OCI-M1 (cell line): ENCODE results near the gene SP1.
A peak's percentile ranks its signal among the peaks of the same experiment; 100 is the strongest.
"Not testable (repeated sequence)": the region's sequence is repeated elsewhere in the genome, so short reads cannot be mapped to it uniquely, and the experiment has no call there.

Experiments used
- DNase-seq: peaks from one replicate; lab custom pipeline; 2025; lab: John Stamatoyannopoulos, UW

SP1 gene

DNA sequence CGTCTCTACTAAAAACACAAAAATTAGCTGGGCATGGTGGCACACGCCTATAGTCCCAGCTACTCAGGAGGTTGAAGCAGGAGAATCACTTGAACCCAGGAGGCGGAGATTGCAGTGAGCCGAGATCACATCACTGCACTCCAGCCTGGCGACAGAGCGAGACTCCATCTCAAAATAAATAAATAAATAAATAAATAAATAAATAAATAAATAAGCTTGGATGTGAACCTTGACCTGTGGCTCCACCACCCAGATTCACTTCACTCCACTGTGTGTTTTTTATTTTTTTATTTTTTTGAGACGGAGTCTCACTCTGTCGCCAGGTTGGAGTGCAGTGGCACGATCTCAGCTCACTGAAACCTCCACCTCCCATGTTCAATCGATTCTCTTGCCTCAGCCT lies 18.3 kb upstream of the SP1 start:
- not testable (repeated sequence) for DNase-seq

DNA sequence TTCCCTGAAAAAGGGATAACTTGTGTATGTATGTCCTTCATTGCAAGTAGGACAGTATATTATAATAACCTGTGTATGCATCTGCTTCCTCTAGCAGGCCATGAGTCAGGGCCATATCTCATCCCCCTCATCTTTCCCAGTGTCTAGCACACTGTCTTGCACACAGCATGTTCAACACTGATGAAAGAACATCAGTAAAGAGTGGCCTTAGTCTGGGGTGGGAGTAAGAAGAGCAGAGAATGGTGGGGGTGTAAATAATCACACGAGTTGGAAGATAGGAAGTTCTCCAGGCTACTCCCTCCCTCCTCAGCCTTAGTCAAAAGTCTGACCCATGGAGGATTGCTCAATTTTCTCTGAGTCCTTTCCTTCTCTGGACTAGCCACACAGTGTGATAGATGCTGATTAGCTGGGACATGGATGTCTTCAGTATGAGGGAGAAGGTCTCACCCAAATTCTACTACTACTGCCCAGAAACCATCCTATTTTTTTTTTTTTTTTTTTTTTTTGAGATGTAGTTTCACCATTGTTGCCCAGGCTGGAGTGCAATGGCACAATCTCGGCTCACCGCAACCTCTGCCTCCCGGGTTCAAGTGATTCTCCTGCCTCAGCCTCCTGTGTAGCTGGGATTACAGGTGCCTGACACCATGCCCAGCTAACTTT lies 14.6 kb upstream of the SP1 start:
- DNase-seq, result peak; percentile 68

DNA sequence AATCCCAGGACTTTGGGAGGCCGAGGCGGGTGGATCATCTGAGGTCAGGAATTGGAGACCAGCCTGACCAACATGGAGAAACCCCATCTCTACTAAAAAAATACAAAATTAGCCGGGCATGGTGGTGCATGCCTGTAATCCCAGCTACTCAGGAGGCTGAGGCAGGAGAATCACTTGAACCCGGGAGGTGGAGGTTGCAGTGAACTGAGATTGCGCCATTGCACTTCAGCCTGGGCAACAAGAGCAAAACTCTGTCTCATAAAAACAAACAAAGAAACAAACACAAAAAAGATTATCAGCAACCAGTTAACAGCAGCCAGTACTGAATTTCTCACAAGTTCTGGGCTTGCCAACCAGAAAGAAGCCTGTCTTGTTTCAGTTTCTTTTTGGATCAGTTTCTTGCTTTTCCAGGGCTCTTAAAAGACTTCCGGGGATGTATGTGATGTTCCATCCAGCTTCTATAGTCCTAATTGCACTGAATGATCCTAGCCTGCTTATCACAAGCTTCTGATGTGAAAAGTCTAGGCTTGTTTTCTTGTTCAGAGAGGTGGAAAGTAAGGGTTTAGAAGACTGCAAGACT lies 6.3 kb upstream of the SP1 start:
- DNase-seq, result not testable (repeated sequence)

DNA sequence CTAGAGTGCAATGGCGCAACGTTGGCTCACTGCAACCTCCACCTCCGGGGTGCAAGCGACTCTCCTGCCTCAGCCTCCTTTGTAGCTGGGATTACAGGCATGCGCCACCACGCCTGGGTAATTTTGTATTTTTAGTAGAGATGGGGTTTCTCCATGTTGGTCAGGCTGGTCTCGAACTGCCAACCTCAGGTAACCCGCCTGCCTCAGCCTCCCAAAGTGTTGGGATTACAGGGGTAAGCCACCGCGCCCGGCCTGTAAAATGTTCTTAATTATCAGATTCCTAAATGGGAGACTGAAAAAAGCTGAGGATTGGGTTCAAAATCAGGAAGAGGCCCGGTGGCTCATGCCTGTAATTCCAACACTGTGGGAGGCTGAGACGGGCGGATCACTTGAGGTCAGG lies 5.7 kb upstream of the SP1 start:
- not testable (repeated sequence) for DNase-seq

DNA sequence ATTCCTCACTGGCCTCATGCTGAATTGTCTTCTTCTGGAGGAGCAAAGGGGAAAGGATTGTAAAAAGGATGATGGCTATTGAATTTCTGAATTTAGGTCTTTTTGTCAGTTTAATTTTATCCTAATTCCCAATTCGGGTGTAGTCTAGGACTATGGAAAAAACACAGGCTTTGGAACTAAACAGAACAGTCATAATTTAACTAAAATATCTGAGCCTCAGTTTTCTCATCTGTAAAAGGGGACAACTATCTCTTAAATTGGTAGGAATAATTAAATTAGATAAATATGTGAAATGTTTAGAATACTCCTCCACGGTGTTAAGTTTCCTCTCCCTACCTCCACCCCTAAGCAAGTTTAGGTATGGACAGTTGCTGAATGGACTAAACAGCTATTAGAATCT lies 3.2 kb upstream of the SP1 start:
- no peak for DNase-seq

DNA sequence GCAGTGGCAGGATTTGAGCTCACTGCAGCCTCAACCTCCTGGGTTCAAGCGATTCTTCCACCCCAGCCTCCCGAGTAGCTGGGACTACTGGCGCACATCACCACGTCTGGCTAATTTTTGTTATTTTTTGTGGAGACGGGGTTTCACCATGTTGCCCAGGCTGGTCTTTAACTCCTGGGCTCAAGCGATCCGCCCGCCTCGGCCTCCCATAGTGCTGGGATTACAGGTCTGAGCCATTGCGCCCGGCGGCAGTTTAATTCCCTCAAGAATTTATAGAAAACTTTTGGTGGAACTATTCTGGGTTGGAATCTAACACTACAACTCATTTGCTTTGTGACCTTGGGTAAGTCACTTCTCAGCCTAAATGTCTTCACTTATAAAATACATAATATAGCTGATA lies 1.8 kb upstream of the SP1 start:
- no peak for DNase-seq

DNA sequence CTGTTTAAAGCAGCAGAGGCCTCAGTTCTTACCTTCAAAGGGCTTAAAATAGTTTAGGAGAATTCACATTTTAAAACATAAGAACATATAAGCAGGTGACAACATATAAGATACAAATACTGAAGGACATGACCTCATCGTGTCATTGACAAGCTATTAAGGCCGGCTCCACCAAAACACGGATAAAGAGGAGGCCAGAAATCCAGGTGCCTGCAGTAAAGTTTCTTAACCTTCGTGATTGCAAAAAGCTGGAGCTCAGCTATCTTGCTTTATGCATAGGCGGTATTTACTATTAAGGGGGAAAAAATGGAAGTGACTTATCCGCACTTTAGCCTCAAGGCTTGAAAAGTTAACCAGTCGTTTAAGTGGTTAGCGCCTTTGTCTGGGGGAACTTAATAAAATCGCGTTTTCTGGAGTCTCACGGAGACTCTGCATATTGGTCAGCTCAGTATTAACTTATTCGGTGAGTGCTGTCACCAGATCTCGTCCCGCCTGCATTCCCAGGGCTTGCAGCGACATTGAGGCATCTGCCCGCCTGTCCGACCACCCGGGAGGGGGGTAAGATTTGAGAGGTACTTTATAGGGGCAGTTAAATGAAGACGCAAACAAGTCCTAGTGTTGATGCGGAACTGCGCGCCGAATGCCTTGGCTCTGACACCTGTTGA lies 1.1 kb upstream of the SP1 start:
- peak; percentile 77 for DNase-seq

DNA sequence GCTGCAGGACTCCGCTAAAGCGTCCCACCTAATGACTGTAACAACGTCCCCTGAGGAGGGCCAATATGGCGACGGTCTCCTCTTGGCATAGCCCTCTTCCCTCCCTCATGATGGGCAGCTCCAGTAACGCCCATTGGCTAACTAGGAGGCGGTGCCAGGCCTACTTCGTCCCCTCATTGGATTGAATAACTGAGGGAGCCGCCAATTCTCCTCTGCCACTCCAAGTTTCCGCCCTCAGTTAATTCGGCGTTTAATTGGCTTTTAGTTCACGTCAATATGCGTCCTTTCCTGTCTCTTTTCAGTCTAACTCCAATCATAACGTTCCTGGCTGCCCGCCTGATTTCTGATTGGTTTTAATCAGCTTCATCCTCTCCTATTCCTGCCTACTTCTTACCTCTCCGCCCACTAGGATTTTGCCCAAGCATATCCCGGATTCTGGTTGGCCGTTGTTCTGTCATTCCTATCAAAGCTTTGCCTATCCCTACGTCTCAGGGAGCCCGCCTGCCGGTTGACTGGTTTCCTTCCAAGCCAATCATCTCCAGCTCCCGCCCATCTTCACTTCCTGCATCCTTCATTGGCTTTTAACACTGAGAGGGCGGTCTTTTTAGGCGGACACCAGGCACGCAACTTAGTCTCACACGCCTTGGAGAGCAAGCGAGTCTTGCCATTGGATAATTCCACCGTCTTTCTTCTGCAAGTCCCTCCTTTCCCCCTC lies 430 bp upstream of the SP1 start:
- DNase-seq, result peak; percentile 100

DNA sequence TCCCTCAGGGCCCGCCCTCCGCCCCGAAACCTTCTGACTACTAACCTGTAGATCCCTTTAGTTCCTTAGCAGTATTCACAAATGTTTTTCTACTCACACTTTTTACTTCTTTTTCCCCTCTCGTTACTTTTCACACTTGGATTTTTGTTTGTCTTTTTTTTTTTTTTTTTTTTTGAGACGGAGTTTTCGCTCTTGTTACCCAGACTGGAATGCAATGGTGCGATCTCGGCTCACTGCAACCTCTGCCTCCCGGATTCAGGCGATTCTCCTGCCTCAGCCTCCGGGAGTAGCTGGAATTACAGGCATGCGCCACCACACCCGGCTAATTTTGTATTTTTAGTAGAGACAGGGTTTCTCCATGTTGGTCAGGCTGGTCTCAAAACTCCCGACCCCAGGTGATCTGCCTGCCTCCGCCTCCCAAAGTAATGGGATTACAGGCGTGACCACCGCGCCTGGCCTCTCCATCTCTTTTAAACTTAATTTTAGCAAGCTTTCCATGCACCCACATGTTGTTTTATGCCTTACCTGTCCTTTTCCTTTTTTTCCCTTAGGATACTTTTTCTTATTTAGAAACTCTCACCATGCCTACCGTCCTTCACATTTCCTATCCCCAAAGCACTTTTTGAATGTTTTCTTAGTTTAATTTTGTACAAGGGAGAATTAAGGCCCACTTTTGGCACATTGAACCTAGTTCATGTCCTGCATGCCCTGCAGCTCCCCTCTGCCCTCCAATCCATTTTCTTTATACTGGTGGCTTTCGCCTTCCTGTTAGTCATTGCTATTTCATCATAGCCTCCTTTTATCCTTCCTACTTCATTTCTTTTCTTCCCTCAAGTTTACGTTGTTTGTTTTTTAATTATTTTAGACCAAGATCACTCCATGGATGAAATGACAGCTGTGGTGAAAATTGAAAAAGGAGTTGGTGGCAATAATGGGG lies 1.1 kb downstream of the SP1 start:
- no peak for DNase-seq

DNA sequence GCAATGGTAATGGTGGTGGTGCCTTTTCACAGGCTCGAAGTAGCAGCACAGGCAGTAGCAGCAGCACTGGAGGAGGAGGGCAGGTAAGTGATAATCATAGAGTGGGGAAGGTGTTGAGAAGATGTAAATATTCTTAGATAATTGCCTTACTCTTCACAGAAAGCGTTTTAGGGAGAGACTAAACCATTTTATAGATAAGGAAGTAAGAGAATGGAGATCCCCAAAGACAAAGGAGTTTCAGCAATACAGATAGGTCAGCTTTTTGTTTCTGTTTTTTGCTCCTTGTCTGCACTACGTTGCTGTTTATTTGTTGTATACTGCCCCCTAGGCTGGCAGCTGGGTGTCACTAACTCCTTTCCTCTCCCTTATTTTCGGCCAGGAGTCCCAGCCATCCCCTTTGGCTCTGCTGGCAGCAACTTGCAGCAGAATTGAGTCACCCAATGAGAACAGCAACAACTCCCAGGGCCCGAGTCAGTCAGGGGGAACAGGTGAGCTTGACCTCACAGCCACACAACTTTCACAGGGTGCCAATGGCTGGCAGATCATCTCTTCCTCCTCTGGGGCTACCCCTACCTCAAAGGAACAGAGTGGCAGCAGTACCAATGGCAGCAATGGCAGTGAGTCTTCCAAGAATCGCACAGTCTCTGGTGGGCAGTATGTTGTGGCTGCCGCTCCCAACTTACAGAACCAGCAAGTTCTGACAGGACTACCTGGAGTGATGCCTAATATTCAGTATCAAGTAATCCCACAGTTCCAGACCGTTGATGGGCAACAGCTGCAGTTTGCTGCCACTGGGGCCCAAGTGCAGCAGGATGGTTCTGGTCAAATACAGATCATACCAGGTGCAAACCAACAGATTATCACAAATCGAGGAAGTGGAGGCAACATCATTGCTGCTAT lies 2.0 kb downstream of the SP1 start:
- DNase-seq, result peak; percentile 81

DNA sequence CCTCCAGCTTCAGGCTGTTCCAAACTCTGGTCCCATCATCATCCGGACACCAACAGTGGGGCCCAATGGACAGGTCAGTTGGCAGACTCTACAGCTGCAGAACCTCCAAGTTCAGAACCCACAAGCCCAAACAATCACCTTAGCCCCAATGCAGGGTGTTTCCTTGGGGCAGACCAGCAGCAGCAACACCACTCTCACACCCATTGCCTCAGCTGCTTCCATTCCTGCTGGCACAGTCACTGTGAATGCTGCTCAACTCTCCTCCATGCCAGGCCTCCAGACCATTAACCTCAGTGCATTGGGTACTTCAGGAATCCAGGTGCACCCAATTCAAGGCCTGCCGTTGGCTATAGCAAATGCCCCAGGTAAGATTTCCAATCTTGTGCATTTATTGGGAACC lies 3.3 kb downstream of the SP1 start:
- no peak for DNase-seq

DNA sequence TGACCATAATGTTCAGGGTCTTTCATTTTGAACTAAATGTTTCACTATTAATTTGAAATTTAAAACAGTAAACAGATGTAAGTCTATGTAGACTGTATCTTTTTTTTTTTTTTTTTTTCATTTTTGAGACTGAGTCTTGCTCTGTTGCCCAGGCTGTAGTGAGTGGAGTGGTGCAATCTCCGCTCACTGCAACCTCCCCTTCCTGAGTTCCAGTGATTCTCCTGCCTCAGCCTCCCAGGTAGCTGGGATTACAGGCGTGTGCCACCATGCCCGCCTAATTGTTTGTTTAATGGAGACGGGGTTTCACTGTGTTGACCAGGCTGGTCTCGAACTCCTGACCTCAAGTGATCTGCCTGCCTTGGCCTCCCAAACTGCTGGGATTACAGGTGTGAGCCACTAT lies 6.4 kb downstream of the SP1 start:
- DNase-seq, result not testable (repeated sequence)

DNA sequence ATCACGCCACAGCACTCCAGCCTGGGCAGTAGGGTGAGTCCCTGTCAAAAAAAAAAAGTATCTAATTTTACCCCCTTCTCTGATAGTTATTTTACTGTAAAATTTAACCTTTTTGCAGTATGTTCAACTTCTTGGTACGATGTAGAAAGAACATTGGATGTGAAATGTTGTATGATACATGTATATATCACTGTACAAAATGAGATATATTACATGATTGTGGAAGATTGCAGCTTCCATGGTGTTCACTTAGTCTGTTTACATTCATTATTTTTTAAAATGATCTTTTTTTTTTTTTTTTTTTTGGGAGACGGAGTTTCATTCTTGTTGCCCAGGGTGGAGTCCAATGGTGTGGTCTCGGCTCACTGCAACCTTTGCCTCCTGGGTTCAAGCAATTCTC lies 9.0 kb downstream of the SP1 start:
- DNase-seq, result no peak

DNA sequence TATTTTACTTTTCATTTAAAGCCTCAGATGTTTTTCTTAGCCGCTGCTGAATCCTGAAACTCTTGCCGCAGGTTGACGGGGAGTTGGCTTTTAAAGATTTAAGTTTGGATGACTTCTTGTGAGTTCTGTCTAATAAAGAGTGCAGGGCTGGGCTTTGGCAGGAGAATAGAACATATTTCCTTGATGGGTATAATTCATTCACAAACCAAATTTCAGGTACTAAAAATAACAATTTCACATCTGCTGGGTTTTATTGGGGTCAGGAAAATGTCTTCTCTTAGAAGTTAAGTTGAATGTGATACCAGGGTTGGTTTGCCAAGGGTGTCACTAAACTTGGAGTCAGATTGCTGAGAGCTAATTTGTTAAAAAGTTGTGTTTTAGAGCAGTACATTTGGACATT lies 9.7 kb downstream of the SP1 start:
- no peak for DNase-seq

DNA sequence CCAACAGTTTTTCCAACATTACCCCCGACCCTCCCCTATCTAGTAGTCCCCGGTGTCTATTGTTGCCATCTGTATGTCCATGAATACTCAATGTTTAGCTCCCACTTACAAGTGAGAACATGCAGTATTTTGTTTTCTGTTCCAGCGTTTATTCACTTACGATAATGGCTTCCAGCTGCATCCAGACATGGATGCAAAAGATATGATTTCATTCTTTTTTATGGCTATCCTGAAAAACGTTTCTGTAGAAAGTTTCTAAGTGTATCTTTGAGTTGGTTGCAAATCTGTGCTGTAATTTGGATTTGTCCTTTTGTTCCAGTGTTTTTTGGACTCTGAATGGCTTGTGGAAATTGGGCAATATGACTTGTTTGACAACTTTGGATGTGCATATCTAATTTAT lies 11.7 kb downstream of the SP1 start:
- no peak for DNase-seq

DNA sequence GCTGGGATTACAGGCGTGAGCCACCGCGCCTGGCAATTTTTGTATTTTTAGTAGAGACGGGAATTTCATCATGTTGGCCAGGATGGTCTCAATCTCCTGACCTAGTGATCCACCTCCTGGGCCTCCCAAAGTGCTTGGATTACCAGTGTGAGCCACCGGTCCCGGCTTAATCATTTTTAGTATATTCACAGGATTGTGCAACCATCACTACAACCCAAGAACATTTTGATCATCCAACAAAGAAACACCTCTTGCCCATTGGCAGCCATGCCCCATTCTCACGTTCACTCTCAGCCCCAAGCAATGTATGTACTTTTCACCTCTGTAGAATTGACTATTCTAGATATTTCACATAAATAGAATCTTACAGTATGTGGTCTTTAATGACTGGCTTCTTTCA lies 19.9 kb downstream of the SP1 start:
- no peak for DNase-seq

DNA sequence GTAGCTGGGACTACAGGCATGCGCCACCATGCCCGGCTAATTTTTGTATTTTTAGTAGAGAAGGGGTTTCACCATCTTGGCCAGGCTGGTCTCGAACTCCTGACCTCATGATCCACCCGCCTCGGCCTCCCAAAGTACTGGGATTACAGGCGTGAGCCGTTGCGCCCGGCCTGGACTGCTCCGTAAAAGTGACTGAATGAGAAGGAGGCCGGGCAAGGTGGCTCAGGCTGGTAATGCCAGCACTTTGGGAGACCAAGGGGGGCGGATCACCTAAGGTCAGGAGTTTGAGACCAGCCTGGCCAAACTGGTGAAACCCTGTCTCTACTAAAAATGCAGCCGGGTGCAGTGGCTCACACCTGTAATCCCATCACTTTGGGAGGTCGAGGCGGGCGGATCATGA lies 22.4 kb downstream of the SP1 start:
- not testable (repeated sequence) for DNase-seq

DNA sequence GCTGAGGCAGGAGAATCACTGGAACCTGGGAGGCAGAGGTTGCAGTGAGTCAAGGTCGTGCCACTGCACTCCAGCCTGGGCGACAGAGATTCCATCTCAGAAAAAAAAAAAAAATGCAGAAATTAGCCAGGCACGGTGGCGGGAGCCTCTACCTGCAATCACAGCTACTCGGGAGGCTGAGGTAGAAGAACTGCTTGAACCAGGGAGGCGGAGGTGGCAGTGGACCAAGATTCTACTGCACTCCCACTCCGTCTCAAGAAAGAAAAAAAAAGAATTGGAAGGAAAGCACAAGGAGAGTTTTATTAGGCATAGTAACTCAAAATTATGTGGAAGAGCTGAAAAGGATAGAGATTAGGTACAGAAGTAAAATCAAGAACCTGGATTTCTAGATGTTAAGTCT lies 22.9 kb downstream of the SP1 start:
- no peak for DNase-seq

DNA sequence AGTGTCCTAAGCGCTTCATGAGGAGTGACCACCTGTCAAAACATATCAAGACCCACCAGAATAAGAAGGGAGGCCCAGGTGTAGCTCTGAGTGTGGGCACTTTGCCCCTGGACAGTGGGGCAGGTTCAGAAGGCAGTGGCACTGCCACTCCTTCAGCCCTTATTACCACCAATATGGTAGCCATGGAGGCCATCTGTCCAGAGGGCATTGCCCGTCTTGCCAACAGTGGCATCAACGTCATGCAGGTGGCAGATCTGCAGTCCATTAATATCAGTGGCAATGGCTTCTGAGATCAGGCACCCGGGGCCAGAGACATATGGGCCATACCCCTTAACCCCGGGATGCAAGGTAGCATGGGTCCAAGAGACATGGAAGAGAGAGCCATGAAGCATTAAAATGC lies 31.0 kb downstream of the SP1 start:
- no peak for DNase-seq

DNA sequence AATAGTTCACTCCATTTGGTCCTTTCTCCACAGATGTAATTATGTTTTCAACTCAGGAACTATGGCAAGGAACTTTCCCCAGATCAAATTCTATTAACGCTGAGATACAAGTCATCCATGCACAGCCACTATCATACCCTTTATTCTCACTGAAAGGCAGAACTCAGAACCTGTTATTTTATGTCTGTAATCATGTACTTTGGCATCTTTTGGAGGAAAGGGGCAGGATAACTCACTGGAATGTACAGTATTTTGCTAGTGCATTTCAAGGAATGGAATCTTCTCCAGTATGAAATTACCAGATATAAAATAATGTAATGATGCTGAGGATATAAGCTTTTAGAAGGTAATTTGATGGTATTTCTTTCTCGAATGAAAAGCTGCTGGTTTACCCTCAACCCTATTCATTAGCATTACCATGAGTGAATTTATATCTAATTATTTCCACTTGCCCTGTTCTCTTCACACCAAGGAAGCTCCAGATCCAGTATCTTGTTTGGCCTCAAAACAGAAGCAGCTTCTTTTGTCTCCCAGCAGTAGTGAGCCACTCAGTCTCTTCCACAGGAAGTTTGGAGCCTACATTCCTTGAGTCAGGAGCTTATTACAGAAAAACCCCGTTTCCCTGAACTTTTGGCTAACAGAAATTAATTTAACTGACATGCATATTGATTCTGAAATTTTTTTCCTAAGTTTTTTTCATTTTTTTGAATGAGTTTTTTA lies 33.7 kb downstream of the SP1 start:
- no peak for DNase-seq
